Measurements from ENCODE around the gene DISC1. TPM values are rescaled to one million over a fixed set of nuclear protein-coding genes. Genes with fewer than 3 reads are reported as not detected.

DISC1 gene
- total and polyA plus RNA-seq, 2 experiments from 2014 or later: 2.1 to 6.5 TPM

DNA sequence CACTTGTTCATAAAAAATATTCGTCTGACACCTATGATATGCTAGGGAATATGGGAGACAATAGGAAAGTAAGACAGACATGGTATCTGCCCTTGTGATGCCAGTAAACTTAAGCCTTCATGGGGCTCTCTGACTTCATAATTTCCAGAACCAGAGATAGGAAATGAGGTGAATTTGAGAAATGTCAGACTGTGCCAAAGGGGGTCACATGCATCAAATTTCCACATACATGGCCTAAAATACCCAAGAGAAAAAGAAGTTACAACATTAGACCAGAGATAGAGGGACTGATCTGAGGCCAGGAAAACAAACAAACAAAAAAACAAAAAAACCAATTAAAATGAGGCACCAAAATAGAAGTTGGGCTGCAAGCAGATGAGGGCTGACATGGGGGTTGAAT lies 75.7 kb downstream of the DISC1 start:
- Histone ChIP-seq H3K4me3 (no peak overlapping the region), H3K27ac (ENCODE audit: low read depth) (no peak overlapping the region), H3F3A (replicated peaks; ENCODE audit: low read depth) (no peaks in the 10 kb centered on the region), H2AFZ (no peak overlapping the region), H3K4me1 (ENCODE audit: insufficient read depth) (no peaks in the 10 kb centered on the region), H3K27me3 (ENCODE audit: insufficient read depth) (no peaks in the 10 kb centered on the region), H4K20me1 (replicated peaks; ENCODE audit: insufficient read depth) (0 out of 2 replicates have a peak, but pooled peaks cover 3% of the 10 kb centered on the region), H3K36me3 (ENCODE audit: insufficient read depth) (no peaks in the 10 kb centered on the region), H3K9me2 (ENCODE audit: insufficient read depth) (no peaks in the 10 kb centered on the region), H3K4me2 (no peak overlapping the region), H3K79me2 (replicated peaks; ENCODE audit: insufficient read depth) (no peaks in the 10 kb centered on the region)
- ATAC-seq: no peak
- H3K4me3 Mint-ChIP-seq: no peak overlapping the region
- no peaks in the 10 kb centered on the region for H3K9me3 Mint-ChIP-seq
- TF ChIP-seq CREB1 (CRISPR knock-in tag; IDR thresholded peaks at IDR 0.05; ENCODE audit: low read depth) (no peak), NANOG (IDR thresholded peaks at IDR 0.05; ENCODE audit: borderline replicate concordance) (no peak), EZH2 (IDR thresholded peaks at IDR 0.05; ENCODE audit: low read depth, unreplicated experiment) (no peak), STAT1 (IDR thresholded peaks at IDR 0.05; ENCODE audit: unreplicated experiment) (no peak), ZNF114 (CRISPR knock-in tag; IDR thresholded peaks at IDR 0.05) (no peak), ZNF331 (CRISPR knock-in tag; IDR thresholded peaks at IDR 0.05; ENCODE audit: low read depth) (no peak), POLR2AphosphoS5 (IDR thresholded peaks at IDR 0.05; ENCODE audit: low read depth) (no peak), EZH2phosphoT487 (IDR thresholded peaks at IDR 0.05; ENCODE audit: unreplicated experiment) (no peak), JUNB (IDR thresholded peaks at IDR 0.05; ENCODE audit: unreplicated experiment) (no peak)
- TF ChIP-seq, protein P1, sequence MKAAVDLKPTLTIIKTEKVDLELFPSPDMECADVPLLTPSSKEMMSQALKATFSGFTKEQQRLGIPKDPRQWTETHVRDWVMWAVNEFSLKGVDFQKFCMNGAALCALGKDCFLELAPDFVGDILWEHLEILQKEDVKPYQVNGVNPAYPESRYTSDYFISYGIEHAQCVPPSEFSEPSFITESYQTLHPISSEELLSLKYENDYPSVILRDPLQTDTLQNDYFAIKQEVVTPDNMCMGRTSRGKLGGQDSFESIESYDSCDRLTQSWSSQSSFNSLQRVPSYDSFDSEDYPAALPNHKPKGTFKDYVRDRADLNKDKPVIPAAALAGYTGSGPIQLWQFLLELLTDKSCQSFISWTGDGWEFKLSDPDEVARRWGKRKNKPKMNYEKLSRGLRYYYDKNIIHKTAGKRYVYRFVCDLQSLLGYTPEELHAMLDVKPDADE (IDR thresholded peaks at IDR 0.05): no peak
- TF ChIP-seq, protein P2, sequence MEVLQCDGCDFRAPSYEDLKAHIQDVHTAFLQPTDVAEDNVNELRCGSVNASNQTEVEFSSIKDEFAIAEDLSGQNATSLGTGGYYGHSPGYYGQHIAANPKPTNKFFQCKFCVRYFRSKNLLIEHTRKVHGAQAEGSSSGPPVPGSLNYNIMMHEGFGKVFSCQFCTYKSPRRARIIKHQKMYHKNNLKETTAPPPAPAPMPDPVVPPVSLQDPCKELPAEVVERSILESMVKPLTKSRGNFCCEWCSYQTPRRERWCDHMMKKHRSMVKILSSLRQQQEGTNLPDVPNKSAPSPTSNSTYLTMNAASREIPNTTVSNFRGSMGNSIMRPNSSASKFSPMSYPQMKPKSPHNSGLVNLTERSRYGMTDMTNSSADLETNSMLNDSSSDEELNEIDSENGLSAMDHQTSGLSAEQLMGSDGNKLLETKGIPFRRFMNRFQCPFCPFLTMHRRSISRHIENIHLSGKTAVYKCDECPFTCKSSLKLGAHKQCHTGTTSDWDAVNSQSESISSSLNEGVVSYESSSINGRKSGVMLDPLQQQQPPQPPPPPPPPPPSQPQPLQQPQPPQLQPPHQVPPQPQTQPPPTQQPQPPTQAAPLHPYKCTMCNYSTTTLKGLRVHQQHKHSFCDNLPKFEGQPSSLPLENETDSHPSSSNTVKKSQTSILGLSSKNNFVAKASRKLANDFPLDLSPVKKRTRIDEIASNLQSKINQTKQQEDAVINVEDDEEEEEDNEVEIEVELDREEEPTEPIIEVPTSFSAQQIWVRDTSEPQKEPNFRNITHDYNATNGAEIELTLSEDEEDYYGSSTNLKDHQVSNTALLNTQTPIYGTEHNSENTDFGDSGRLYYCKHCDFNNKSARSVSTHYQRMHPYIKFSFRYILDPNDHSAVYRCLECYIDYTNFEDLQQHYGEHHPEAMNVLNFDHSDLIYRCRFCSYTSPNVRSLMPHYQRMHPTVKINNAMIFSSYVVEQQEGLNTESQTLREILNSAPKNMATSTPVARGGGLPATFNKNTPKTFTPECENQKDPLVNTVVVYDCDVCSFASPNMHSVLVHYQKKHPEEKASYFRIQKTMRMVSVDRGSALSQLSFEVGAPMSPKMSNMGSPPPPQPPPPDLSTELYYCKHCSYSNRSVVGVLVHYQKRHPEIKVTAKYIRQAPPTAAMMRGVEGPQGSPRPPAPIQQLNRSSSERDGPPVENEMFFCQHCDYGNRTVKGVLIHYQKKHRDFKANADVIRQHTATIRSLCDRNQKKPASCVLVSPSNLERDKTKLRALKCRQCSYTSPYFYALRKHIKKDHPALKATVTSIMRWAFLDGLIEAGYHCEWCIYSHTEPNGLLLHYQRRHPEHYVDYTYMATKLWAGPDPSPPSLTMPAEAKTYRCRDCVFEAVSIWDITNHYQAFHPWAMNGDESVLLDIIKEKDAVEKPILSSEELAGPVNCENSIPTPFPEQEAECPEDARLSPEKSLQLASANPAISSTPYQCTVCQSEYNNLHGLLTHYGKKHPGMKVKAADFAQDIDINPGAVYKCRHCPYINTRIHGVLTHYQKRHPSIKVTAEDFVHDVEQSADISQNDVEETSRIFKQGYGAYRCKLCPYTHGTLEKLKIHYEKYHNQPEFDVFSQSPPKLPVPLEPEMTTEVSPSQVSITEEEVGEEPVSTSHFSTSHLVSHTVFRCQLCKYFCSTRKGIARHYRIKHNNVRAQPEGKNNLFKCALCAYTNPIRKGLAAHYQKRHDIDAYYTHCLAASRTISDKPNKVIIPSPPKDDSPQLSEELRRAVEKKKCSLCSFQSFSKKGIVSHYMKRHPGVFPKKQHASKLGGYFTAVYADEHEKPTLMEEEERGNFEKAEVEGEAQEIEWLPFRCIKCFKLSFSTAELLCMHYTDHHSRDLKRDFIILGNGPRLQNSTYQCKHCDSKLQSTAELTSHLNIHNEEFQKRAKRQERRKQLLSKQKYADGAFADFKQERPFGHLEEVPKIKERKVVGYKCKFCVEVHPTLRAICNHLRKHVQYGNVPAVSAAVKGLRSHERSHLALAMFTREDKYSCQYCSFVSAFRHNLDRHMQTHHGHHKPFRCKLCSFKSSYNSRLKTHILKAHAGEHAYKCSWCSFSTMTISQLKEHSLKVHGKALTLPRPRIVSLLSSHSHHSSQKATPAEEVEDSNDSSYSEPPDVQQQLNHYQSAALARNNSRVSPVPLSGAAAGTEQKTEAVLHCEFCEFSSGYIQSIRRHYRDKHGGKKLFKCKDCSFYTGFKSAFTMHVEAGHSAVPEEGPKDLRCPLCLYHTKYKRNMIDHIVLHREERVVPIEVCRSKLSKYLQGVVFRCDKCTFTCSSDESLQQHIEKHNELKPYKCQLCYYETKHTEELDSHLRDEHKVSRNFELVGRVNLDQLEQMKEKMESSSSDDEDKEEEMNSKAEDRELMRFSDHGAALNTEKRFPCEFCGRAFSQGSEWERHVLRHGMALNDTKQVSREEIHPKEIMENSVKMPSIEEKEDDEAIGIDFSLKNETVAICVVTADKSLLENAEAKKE (CRISPR knock-in tag; IDR thresholded peaks at IDR 0.05): no peak
- TF ChIP-seq, protein P3, sequence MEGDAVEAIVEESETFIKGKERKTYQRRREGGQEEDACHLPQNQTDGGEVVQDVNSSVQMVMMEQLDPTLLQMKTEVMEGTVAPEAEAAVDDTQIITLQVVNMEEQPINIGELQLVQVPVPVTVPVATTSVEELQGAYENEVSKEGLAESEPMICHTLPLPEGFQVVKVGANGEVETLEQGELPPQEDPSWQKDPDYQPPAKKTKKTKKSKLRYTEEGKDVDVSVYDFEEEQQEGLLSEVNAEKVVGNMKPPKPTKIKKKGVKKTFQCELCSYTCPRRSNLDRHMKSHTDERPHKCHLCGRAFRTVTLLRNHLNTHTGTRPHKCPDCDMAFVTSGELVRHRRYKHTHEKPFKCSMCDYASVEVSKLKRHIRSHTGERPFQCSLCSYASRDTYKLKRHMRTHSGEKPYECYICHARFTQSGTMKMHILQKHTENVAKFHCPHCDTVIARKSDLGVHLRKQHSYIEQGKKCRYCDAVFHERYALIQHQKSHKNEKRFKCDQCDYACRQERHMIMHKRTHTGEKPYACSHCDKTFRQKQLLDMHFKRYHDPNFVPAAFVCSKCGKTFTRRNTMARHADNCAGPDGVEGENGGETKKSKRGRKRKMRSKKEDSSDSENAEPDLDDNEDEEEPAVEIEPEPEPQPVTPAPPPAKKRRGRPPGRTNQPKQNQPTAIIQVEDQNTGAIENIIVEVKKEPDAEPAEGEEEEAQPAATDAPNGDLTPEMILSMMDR (conservative IDR thresholded peaks at IDR 0.05; ENCODE audit: low read depth in 2 of 2): no peak
- TF ChIP-seq, protein P4, sequence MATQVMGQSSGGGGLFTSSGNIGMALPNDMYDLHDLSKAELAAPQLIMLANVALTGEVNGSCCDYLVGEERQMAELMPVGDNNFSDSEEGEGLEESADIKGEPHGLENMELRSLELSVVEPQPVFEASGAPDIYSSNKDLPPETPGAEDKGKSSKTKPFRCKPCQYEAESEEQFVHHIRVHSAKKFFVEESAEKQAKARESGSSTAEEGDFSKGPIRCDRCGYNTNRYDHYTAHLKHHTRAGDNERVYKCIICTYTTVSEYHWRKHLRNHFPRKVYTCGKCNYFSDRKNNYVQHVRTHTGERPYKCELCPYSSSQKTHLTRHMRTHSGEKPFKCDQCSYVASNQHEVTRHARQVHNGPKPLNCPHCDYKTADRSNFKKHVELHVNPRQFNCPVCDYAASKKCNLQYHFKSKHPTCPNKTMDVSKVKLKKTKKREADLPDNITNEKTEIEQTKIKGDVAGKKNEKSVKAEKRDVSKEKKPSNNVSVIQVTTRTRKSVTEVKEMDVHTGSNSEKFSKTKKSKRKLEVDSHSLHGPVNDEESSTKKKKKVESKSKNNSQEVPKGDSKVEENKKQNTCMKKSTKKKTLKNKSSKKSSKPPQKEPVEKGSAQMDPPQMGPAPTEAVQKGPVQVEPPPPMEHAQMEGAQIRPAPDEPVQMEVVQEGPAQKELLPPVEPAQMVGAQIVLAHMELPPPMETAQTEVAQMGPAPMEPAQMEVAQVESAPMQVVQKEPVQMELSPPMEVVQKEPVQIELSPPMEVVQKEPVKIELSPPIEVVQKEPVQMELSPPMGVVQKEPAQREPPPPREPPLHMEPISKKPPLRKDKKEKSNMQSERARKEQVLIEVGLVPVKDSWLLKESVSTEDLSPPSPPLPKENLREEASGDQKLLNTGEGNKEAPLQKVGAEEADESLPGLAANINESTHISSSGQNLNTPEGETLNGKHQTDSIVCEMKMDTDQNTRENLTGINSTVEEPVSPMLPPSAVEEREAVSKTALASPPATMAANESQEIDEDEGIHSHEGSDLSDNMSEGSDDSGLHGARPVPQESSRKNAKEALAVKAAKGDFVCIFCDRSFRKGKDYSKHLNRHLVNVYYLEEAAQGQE (IDR thresholded peaks at IDR 0.05; ENCODE audit: unreplicated experiment): no peak
- H3K27ac Mint-ChIP-seq: no peak overlapping the region
- no peak for DNase-seq (ENCODE audit: low spot score)
- H3K27me3 Mint-ChIP-seq (ENCODE audit: insufficient read depth, low read depth, poor library complexity): no peaks in the 10 kb centered on the region
- no peaks in the 10 kb centered on the region for H3K36me3 Mint-ChIP-seq (ENCODE audit: low read depth)
- H3K4me1 Mint-ChIP-seq: no peaks in the 10 kb centered on the region
